A673 (cell line): ENCODE results near the gene TOR2A. TPM values are rescaled to one million over a fixed set of nuclear protein-coding genes. Genes with fewer than 3 reads are reported as not detected.

Experiments
- BruUV-seq: library from RNA; stranded (reverse); fragments of 400-500 nt; replicated peaks from 2 replicates; lab custom pipeline; 2021; lab: Mats Ljungman, UMichigan
- CTCF ChIA-PET: fragments of 300-600 bp; sonication (Branson Sonifier 250); formaldehyde crosslinking; loops from one replicate; lab custom pipeline; 2022; ENCODE audit warnings: antibody characterized with exemption; lab: Charles Lee
- POLR2A ChIA-PET: fragments of 300-600 bp; sonication (Branson Sonifier 250); formaldehyde crosslinking; loops from one replicate; lab custom pipeline; 2022; ENCODE audit warnings: antibody characterized with exemption; ENCODE audit not compliant: low non-redundant PET; lab: Charles Lee
- DNase-seq: peaks from one replicate; pipeline ENCODE4 v3.0.0-alpha.2; 2015; ENCODE audit warnings: low spot score
- H3K27ac ChIP-seq: fragments of 200-600 bp; sonication (generic); 2 replicates; pipeline ENCODE4 v1.5.1; 2016; ENCODE audit warnings: mixed run types, low read depth, mild to moderate bottlenecking, mixed read lengths, antibody characterized with exemption, low read length; ENCODE audit not compliant: poor library complexity, severe bottlenecking
- H3K27me3 ChIP-seq: fragments of 200-600 bp; sonication (generic); replicated peaks from 2 replicates; pipeline ENCODE4 v1.6.1; 2017; ENCODE audit warnings: mixed run types, low read depth, mild to moderate bottlenecking, mixed read lengths, antibody characterized with exemption, low read length; ENCODE audit not compliant: insufficient read depth, poor library complexity
- H3K36me3 ChIP-seq: fragments of 200-600 bp; sonication (generic); 2 replicates; pipeline ENCODE4 v1.6.1; 2016; ENCODE audit warnings: mixed run types, mild to moderate bottlenecking, mixed read lengths, antibody characterized with exemption, low read length; ENCODE audit not compliant: insufficient read depth, poor library complexity, severe bottlenecking
- H3K4me1 ChIP-seq: fragments of 200-600 bp; sonication (generic); 2 replicates; pipeline ENCODE4 v1.6.1; 2017; ENCODE audit warnings: mixed run types, mild to moderate bottlenecking, mixed read lengths, antibody characterized with exemption, low read length; ENCODE audit not compliant: insufficient read depth, poor library complexity, severe bottlenecking
- H3K4me3 ChIP-seq: fragments of 200-600 bp; sonication (generic); 2 replicates; pipeline ENCODE4 v1.5.1; 2016; ENCODE audit warnings: low read depth, mixed run types, mild to moderate bottlenecking, mixed read lengths, low read length; ENCODE audit not compliant: poor library complexity, severe bottlenecking
- H3K9me3 ChIP-seq: fragments of 200-600 bp; sonication (generic); 2 replicates; pipeline ENCODE4 v1.6.1; 2016; ENCODE audit warnings: mixed run types, low read depth, mild to moderate bottlenecking, mixed read lengths, antibody characterized with exemption, low read length; ENCODE audit not compliant: poor library complexity, severe bottlenecking
- CTCF ChIP-seq: fragments of 300-800, 200-600 bp; sonication (generic); conservative IDR thresholded peaks from 2 replicates; pipeline ENCODE4 v1.5.1; 2017; ENCODE audit warnings: low read depth, mild to moderate bottlenecking, antibody characterized with exemption, low read length, moderate library complexity, mixed read lengths
- EZH2 ChIP-seq: fragments of 200-600 bp; sonication (generic); IDR thresholded peaks from 2 replicates; pipeline ENCODE4 v1.6.1; 2017; ENCODE audit warnings: borderline replicate concordance, low read depth, mild to moderate bottlenecking, mixed read lengths, antibody characterized with exemption, low read length; ENCODE audit not compliant: poor library complexity, severe bottlenecking
- intact Hi-C: fragments of 100-400 bp; cut with micrococcal nuclease; formaldehyde crosslinking; loops from one replicate; pipeline ENCODE4 v1.10.0; 2022; ENCODE audit not compliant: unreplicated experiment
- total RNA-seq: library from RNA; stranded (reverse); gene quantifications from 2 replicates; pipeline ENCODE4 v1.2.3, GENCODE V29; 2021

The TOR2A gene
- total RNA-seq, 1 experiment from 2014 or later, result 9.2 TPM

DNA sequence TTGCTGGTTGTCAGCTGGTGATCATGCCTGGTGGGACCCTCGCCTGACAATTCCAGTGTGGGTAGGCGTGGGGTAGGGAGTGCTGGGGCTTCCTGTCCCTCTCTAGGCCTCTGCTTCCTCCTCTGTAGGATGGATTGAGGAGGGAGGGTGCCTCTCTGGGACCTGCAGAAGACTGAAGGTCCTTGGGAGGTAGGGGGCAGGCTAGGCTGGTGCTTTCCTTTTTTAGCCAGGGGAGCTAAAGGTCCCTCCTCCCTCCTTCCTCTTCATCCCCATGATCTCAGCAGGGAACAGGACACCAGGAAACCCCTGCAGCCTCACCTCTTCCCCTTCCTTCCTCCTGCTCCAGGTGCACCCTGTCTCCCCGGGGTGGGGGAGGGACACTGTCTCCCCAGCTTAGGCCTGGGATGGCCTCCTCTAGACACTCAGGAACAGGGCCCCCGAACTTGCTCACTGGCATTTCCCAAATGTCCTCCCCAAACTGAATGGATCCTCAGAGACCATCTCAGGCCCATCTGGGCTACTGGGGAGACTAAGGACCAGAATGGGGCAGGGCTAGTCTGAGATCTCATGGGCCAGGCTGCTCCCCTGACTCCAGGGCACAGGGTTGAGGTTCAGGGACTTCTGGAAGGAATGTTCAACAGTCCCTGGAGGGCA lies 35.0 kb upstream of the TOR2A start:
- intact Hi-C loops, result no loop called here
- TF ChIP-seq EZH2 (no peak), CTCF (no peak)
- Histone ChIP-seq H3K4me1 (peaks cover 7% of the 10 kb centered on the region), H3K27me3 (no peaks in the 10 kb centered on the region), H3K36me3 (no peaks in the 10 kb centered on the region), H3K27ac (no peak overlapping the region), H3K4me3 (no peak overlapping the region), H3K9me3 (no peaks in the 10 kb centered on the region)
- POLR2A ChIA-PET, result no interaction called here
- BruUV-seq, result no TSS peak
- CTCF ChIA-PET, result no interaction called here
- no peak for DNase-seq

GRCh38 chr9:127769101-127769500 lies 34.0 kb upstream of the TOR2A start:
- Histone ChIP-seq H3K9me3 (no peaks in the 10 kb centered on the region), H3K4me1 (peaks cover 7% of the 10 kb centered on the region), H3K27ac (no peak overlapping the region), H3K36me3 (no peaks in the 10 kb centered on the region), H3K27me3 (no peaks in the 10 kb centered on the region), H3K4me3 (no peak overlapping the region)
- BruUV-seq, result no TSS peak
- POLR2A ChIA-PET, result no interaction called here
- CTCF ChIA-PET, result no interaction called here
- DNase-seq, result no peak
- intact Hi-C loops, result no loop called here
- no peak for TF ChIP-seq EZH2
- no peak for TF ChIP-seq CTCF

GRCh38 chr9:127768698-127769097 lies 33.6 kb upstream of the TOR2A start:
- intact Hi-C loops, result no loop called here
- no peaks in the 10 kb centered on the region for H3K27me3 ChIP-seq
- no peak overlapping the region for H3K27ac ChIP-seq
- H3K36me3 ChIP-seq, result no peaks in the 10 kb centered on the region
- H3K4me3 ChIP-seq, result no peak overlapping the region
- ChIA-PET POLR2A (no interaction called here), CTCF (no interaction called here)
- H3K4me1 ChIP-seq, result peaks cover 7% of the 10 kb centered on the region
- no peaks in the 10 kb centered on the region for H3K9me3 ChIP-seq
- no peak for DNase-seq
- TF ChIP-seq CTCF, result no peak
- TF ChIP-seq EZH2, result no peak
- BruUV-seq, result no TSS peak
